MCF 10A (cell line): ENCODE measurements around the gene FBXW5. TPM values are rescaled to one million over a fixed set of nuclear protein-coding genes. Genes with fewer than 3 reads are reported as not detected.
A peak's percentile ranks its signal among the peaks of the same experiment; 100 is the strongest.

Experiments
- BruUV-seq: library from RNA; stranded (reverse); fragments of 400-500 nt; replicated peaks from 2 replicates; lab custom pipeline; 2021; lab: Mats Ljungman, UMichigan
- CTCF ChIA-PET: fragments of 300-600 bp; sonication (Branson Sonifier 250); formaldehyde crosslinking; extraction: SDS; loops from one replicate; lab custom pipeline; 2021; ENCODE audit warnings: antibody characterized with exemption, inconsistent platforms; lab: Yijun Ruan, JAX
- POLR2A ChIA-PET: fragments of 300-600, 350-650 bp; sonication (Branson Sonifier 250); formaldehyde crosslinking; extraction: SDS; loops from one replicate; lab custom pipeline; 2020; ENCODE audit warnings: antibody characterized with exemption, inconsistent platforms; lab: Yijun Ruan, JAX
- DNase-seq: peaks from one replicate; pipeline ENCODE4 v3.0.0-alpha.2; 2018; ENCODE audit not compliant: unreplicated experiment
- H3K27ac Mint-ChIP-seq: one replicate; pipeline ENCODE4 v1.8.0; 2022; ENCODE audit warnings: mild to moderate bottlenecking, low read depth, mixed read lengths; ENCODE audit not compliant: unreplicated experiment
- H3K27me3 Mint-ChIP-seq: one replicate; pipeline ENCODE4 v1.8.0; 2022; ENCODE audit warnings: mixed read lengths; ENCODE audit not compliant: insufficient read depth, unreplicated experiment
- H3K36me3 Mint-ChIP-seq: one replicate; pipeline ENCODE4 v1.8.0; 2022; ENCODE audit warnings: mild to moderate bottlenecking, moderate library complexity, mixed read lengths; ENCODE audit not compliant: insufficient read depth, unreplicated experiment
- H3K4me1 Mint-ChIP-seq: one replicate; pipeline ENCODE4 v1.8.0; 2022; ENCODE audit warnings: mixed read lengths; ENCODE audit not compliant: insufficient read depth, unreplicated experiment
- H3K4me3 Mint-ChIP-seq: one replicate; pipeline ENCODE4 v1.8.0; 2022; ENCODE audit warnings: mild to moderate bottlenecking, moderate library complexity, mixed read lengths; ENCODE audit not compliant: unreplicated experiment
- H3K9me3 Mint-ChIP-seq: one replicate; pipeline ENCODE4 v1.8.0; 2022; ENCODE audit warnings: mixed read lengths; ENCODE audit not compliant: unreplicated experiment
- CTCF ChIP-seq: fragments of 200-600 bp; IDR thresholded peaks from one replicate; pipeline ENCODE4 v1.8.0; 2022; ENCODE audit warnings: antibody characterized with exemption, mild to moderate bottlenecking; ENCODE audit not compliant: unreplicated experiment
- intact Hi-C: fragments of 100-400 bp; cut with micrococcal nuclease; formaldehyde crosslinking; loops from 2 replicates; pipeline ENCODE4 v1.14.1; 2022
- total RNA-seq: library from RNA; stranded (reverse); gene quantifications from 2 replicates; pipeline ENCODE4 v1.2.3, GENCODE V29; 2022

The FBXW5 gene
- total RNA-seq, 1 experiment from 2014 or later, result 100 TPM

GRCh38 chr9:136900988-136901515, 43.5 kb downstream of the FBXW5 start:
- no peak for TF ChIP-seq CTCF
- H3K27ac Mint-ChIP-seq, result peak overlapping the region; percentile 87
- BruUV-seq, result no TSS peak
- ChIA-PET CTCF (interaction anchor here (0.5 to 1.9 kb wide), 2 partner anchors 13 to 129 kb away, joined by 3 to 6 read pairs; no protein-coding TSS in a partner anchor), POLR2A (interaction anchor here (0.9 to 3.2 kb wide), 5 partner anchors 14 to 93 kb away, joined by 3 to 28 read pairs (median 6); partner anchors contain the start of genes RABL6 and TRAF2)
- H3K36me3 Mint-ChIP-seq, result peaks cover 66% of the 10 kb centered on the region
- intact Hi-C loops, result no loop called here
- no peak for DNase-seq
- H3K4me3 Mint-ChIP-seq, result peak overlapping the region; percentile 55
- no peaks in the 10 kb centered on the region for H3K27me3 Mint-ChIP-seq
- H3K9me3 Mint-ChIP-seq, result no peaks in the 10 kb centered on the region
- H3K4me1 Mint-ChIP-seq, result peaks cover 19% of the 10 kb centered on the region

GRCh38 chr9:136900556-136900955, 44.0 kb downstream of the FBXW5 start:
- no peaks in the 10 kb centered on the region for H3K9me3 Mint-ChIP-seq
- peak overlapping the region; percentile 87 for H3K27ac Mint-ChIP-seq
- CTCF ChIA-PET, result interaction anchor here (0.5 kb wide), 1 partner anchor 129 kb away, joined by 3 read pairs; no protein-coding TSS in a partner anchor
- intact Hi-C loops, result no loop called here
- H3K4me3 Mint-ChIP-seq, result peak overlapping the region; percentile 55
- peaks cover 65% of the 10 kb centered on the region for H3K36me3 Mint-ChIP-seq
- POLR2A ChIA-PET, result interaction anchor here (0.9 to 3.2 kb wide), 4 partner anchors 14 to 47 kb away, joined by 3 to 28 read pairs (median 6); partner anchors contain the start of gene TRAF2
- no peak for DNase-seq
- no TSS peak for BruUV-seq
- H3K27me3 Mint-ChIP-seq, result no peaks in the 10 kb centered on the region
- no peak for TF ChIP-seq CTCF
- peaks cover 19% of the 10 kb centered on the region for H3K4me1 Mint-ChIP-seq

GRCh38 chr9:136899196-136899595, 45.3 kb downstream of the FBXW5 start:
- TF ChIP-seq CTCF, result no peak
- Mint-ChIP-seq H3K36me3 (peaks cover 69% of the 10 kb centered on the region), H3K27me3 (no peaks in the 10 kb centered on the region), H3K27ac (no peak overlapping the region), H3K9me3 (no peaks in the 10 kb centered on the region), H3K4me1 (peaks cover 19% of the 10 kb centered on the region), H3K4me3 (no peak overlapping the region)
- CTCF ChIA-PET, result interaction anchor here (1.3 kb wide), 1 partner anchor 56 kb away, joined by 3 read pairs; the partner anchor contains the start of gene AJM1
- POLR2A ChIA-PET, result interaction anchor here (1.0 kb wide), 1 partner anchor 13 kb away, joined by 6 read pairs; the partner anchor contains the start of gene TRAF2
- no peak for DNase-seq
- intact Hi-C loops, result no loop called here
- no TSS peak for BruUV-seq

- POLR2A ChIA-PET, result interaction anchor here (0.6 to 1.0 kb wide), 2 partner anchors 12 to 30 kb away, joined by 3 to 6 read pairs; partner anchors contain the start of gene TRAF2
- peaks cover 19% of the 10 kb centered on the region for H3K4me1 Mint-ChIP-seq
Observed at GRCh38 chr9:136898483-136899100, 45.9 kb downstream of the FBXW5 start.

More at GRCh38 chr9:136898483-136899100, 45.9 kb downstream of the FBXW5 start:
- no peak for TF ChIP-seq CTCF
- no peak for DNase-seq
- CTCF ChIA-PET, result interaction anchor here (0.6 to 1.3 kb wide), 2 partner anchors 50 to 56 kb away, joined by 3 to 4 read pairs; partner anchors contain the start of gene AJM1
- H3K36me3 Mint-ChIP-seq, result peaks cover 63% of the 10 kb centered on the region
- BruUV-seq, result no TSS peak
- H3K27ac Mint-ChIP-seq, result no peak overlapping the region
- intact Hi-C loops, result no loop called here
- H3K9me3 Mint-ChIP-seq, result no peaks in the 10 kb centered on the region
- no peak overlapping the region for H3K4me3 Mint-ChIP-seq
- no peaks in the 10 kb centered on the region for H3K27me3 Mint-ChIP-seq
